Activated CD4-positive, alpha-beta memory T cell treated with anti-CD3 and anti-CD28 coated beads, Interleukin-2, amount 10 ng/mL, durations not matched to agents 7 days and 5 days (primary cell): ENCODE results near the gene TRPV5. TPM values are rescaled to one million over a fixed set of nuclear protein-coding genes. Genes with fewer than 3 reads are reported as not detected.

Experiments
- CTCF ChIA-PET: fragments of 350-600 bp; sonication (Branson Sonifier 250); formaldehyde crosslinking; loops from one replicate; lab custom pipeline; 2021; ENCODE audit warnings: antibody characterized with exemption, inconsistent platforms; lab: Charles Lee
- POLR2A ChIA-PET: fragments of 350-600 bp; sonication (Branson Sonifier 250); formaldehyde crosslinking; loops from one replicate; lab custom pipeline; 2021; ENCODE audit warnings: antibody characterized with exemption; lab: Charles Lee
- DNase-seq: peaks from one replicate; pipeline ENCODE4 v3.0.0-alpha.2; 2020
- H3K27ac Mint-ChIP-seq: one replicate; pipeline ENCODE4 v1.8.0; 2021; ENCODE audit warnings: mild to moderate bottlenecking, mixed read lengths
- H3K27me3 Mint-ChIP-seq: one replicate; pipeline ENCODE4 v1.8.0; 2021; ENCODE audit warnings: mixed read lengths
- H3K36me3 Mint-ChIP-seq: one replicate; pipeline ENCODE4 v1.8.0; 2021; ENCODE audit warnings: low read depth, mixed read lengths
- H3K4me1 Mint-ChIP-seq: one replicate; pipeline ENCODE4 v1.8.0; 2021; ENCODE audit warnings: mixed read lengths
- H3K4me3 Mint-ChIP-seq: one replicate; pipeline ENCODE4 v1.8.0; 2021; ENCODE audit warnings: mild to moderate bottlenecking, mixed read lengths
- H3K9me3 Mint-ChIP-seq: one replicate; pipeline ENCODE4 v1.8.0; 2021; ENCODE audit warnings: mixed read lengths
- total RNA-seq, 2 experiments: library from RNA; stranded (reverse); gene quantifications; one replicate each; pipeline ENCODE4 v1.2.3, GENCODE V29; 2021

TRPV5 gene
- total RNA-seq, 2 experiments from 2014 or later, result not detected

- ChIA-PET CTCF (no interaction called here), POLR2A (no interaction called here)
- Mint-ChIP-seq H3K36me3 (no peaks in the 10 kb centered on the region), H3K9me3 (no peaks in the 10 kb centered on the region), H3K27me3 (peaks cover 8% of the 10 kb centered on the region), H3K27ac (no peak overlapping the region), H3K4me3 (no peak overlapping the region), H3K4me1 (no peaks in the 10 kb centered on the region)
- DNase-seq, result no peak
Observed at GRCh38 chr7:142933092-142933475, 462 bp downstream of the TRPV5 start.

GRCh38 chr7:142932386-142933091 lies 1.0 kb downstream of the TRPV5 start:
- Mint-ChIP-seq H3K27me3 (peaks cover 6% of the 10 kb centered on the region), H3K9me3 (no peaks in the 10 kb centered on the region), H3K27ac (no peak overlapping the region), H3K4me3 (no peak overlapping the region), H3K4me1 (no peaks in the 10 kb centered on the region), H3K36me3 (no peaks in the 10 kb centered on the region)
- ChIA-PET CTCF (no interaction called here), POLR2A (no interaction called here)
- no peak for DNase-seq

- ChIA-PET POLR2A (no interaction called here), CTCF (no interaction called here)
- Mint-ChIP-seq H3K36me3 (no peaks in the 10 kb centered on the region), H3K9me3 (no peaks in the 10 kb centered on the region), H3K4me1 (no peaks in the 10 kb centered on the region), H3K27me3 (peaks cover 9% of the 10 kb centered on the region), H3K27ac (no peak overlapping the region), H3K4me3 (no peak overlapping the region)
- no peak for DNase-seq
Observed at GRCh38 chr7:142930126-142930730, 3.3 kb downstream of the TRPV5 start.

DNA sequence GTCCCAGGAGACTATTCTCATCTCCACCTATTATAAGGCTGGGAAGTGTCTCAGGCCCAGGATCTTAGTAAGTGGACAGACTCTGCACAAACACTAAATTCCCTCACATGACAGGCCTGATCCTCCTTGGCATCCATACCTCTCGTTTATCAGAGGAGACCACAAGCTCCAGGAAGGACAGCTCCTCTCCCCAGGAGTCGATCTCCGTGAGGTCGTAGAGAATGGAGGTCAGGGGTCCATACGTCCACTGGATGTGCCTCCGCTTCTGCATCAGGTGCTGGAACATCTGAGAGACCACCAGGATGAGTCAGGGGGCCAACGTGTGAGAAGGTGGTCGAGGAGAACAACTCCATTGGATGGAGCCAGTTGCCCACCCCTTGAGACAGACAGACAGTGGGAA lies 5.6 kb downstream of the TRPV5 start:
- Mint-ChIP-seq H3K4me3 (no peak overlapping the region), H3K36me3 (no peaks in the 10 kb centered on the region), H3K9me3 (no peaks in the 10 kb centered on the region), H3K27me3 (peaks cover 10% of the 10 kb centered on the region), H3K27ac (no peak overlapping the region), H3K4me1 (no peaks in the 10 kb centered on the region)
- ChIA-PET CTCF (no interaction called here), POLR2A (no interaction called here)
- no peak for DNase-seq

DNA sequence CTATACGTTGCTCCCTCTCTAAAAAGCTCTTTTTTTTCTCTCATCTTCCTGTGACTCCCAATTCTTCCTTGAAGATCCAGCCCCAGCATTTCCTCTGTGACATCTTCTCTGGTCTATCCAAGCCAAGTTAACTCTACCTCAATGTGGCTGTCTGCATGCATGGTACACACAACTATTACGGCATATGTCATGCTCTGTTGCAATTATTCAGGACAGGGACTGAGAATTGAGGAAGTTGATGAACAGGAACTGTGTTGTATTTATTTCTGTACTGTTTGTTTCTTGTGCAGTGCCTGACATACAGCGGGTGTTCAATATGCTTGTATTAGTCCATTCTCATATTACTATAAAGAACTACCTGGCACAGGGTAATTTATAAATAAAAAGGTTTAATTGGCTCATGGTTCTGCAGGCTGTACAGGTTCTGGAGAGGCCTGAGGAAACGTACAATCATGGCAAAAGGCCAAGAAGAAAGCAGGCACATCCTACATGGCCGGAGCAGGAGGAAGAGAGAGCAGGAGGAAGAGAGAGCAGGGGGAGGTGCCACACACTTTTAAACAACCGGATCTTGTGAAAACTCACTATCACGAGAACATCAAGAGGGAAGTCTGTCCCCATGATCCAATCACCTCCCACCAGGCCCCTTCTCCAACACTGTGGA lies 6.3 kb downstream of the TRPV5 start:
- DNase-seq, result no peak
- Mint-ChIP-seq H3K4me1 (no peaks in the 10 kb centered on the region), H3K9me3 (no peaks in the 10 kb centered on the region), H3K27ac (no peak overlapping the region), H3K36me3 (no peaks in the 10 kb centered on the region), H3K27me3 (peaks cover 8% of the 10 kb centered on the region), H3K4me3 (no peak overlapping the region)
- ChIA-PET POLR2A (no interaction called here), CTCF (no interaction called here)

- Mint-ChIP-seq H3K9me3 (no peaks in the 10 kb centered on the region), H3K27ac (no peak overlapping the region), H3K4me3 (no peak overlapping the region), H3K27me3 (peaks cover 10% of the 10 kb centered on the region), H3K36me3 (no peaks in the 10 kb centered on the region), H3K4me1 (no peaks in the 10 kb centered on the region)
- no peak for DNase-seq
- POLR2A ChIA-PET, result no interaction called here
- CTCF ChIA-PET, result interaction anchor here (1.4 kb wide), 1 partner anchor 290 kb away, joined by 3 read pairs; no protein-coding TSS in a partner anchor
Observed at GRCh38 chr7:142925413-142925812, 8.1 kb downstream of the TRPV5 start.

DNA sequence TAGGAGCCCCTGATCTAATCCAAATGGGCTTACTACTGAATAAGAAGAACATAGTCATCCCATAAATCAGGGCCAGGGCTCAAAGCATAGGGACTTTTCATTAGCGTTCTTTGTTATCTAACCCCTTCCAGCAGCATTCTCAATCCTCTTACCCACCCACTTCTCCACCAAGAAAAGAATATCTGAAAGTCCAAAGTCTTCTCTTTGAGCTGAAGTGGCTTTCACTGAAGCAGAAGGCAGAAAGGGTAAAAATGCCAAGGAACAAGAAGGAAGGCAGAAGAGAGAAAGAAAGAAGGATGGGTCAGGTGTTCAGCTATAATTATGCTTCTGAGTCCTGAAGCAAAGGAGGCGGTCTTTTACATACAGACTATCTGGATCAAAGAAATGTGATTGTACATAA lies 10.2 kb downstream of the TRPV5 start:
- no peaks in the 10 kb centered on the region for H3K36me3 Mint-ChIP-seq
- no peak overlapping the region for H3K4me3 Mint-ChIP-seq
- no peaks in the 10 kb centered on the region for H3K9me3 Mint-ChIP-seq
- no peak overlapping the region for H3K27ac Mint-ChIP-seq
- DNase-seq, result no peak
- CTCF ChIA-PET, result no interaction called here
- POLR2A ChIA-PET, result no interaction called here
- H3K4me1 Mint-ChIP-seq, result no peaks in the 10 kb centered on the region
- peaks cover 10% of the 10 kb centered on the region for H3K27me3 Mint-ChIP-seq

DNA sequence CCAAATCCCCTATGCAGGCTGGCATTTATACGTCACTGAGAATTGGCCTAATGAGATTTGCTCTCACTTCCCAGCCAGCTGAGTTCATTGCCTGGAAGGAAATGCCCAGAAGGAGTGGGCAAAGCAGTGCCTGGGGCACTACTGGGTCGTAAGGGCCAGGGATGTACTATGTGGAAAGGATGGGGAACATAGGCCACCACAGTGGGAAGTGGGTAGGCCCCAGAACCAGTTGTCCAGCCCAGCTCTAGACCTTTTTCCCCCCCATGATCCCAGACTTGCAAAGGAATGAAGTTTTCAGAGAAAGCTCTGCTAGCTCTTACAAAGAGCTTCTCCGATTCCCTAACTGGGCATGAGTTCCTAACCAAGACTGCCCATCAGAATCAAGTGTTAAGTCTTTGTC lies 13.9 kb downstream of the TRPV5 start:
- DNase-seq, result no peak
- no peaks in the 10 kb centered on the region for H3K9me3 Mint-ChIP-seq
- no peaks in the 10 kb centered on the region for H3K36me3 Mint-ChIP-seq
- peaks cover 11% of the 10 kb centered on the region for H3K27me3 Mint-ChIP-seq
- no peak overlapping the region for H3K27ac Mint-ChIP-seq
- ChIA-PET POLR2A (no interaction called here), CTCF (no interaction called here)
- no peaks in the 10 kb centered on the region for H3K4me1 Mint-ChIP-seq
- no peak overlapping the region for H3K4me3 Mint-ChIP-seq

DNA sequence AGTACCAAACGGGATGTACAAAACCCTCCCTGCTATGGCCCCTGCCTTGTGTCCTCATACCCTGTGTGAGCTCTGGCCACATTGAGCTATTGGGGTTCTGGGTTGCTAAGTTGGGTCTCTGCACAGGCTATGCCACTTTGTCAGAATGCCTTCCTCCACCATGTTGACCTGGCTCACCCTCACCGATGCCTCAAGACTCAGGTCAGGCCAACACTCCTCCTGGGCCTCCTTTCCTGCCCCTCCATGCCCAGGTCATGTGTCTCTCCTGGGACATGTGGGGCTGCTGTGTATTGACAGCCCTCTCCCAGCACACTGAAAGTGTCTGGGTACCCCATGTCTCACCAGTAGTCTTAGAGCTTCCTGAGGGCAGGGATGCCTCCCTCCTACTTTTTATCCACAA lies 14.6 kb downstream of the TRPV5 start:
- Mint-ChIP-seq H3K9me3 (no peaks in the 10 kb centered on the region), H3K36me3 (no peaks in the 10 kb centered on the region), H3K27ac (no peak overlapping the region), H3K4me3 (no peak overlapping the region), H3K4me1 (no peaks in the 10 kb centered on the region), H3K27me3 (peaks cover 17% of the 10 kb centered on the region)
- ChIA-PET CTCF (no interaction called here), POLR2A (no interaction called here)
- DNase-seq, result no peak

DNA sequence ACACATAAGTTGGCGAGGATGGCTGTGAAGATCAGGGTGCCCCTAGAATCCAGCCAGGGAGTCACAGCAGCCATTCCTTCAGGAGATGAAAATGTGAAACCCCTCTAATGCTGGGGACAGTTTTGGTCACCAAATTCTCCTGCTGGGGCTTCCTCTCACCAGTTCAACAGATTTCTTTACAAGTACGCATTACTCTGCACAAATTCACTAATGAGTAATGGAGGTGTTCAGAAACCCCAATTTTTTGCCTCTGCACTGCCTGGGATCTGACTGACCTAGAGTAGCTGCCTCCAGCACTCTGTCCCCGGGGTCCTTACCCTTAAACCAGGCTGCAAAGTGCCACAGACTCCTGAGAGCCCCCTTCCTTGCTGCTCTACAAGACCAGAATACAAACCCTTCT lies 16.1 kb downstream of the TRPV5 start:
- H3K4me3 Mint-ChIP-seq, result no peak overlapping the region
- no peak for DNase-seq
- POLR2A ChIA-PET, result no interaction called here
- H3K27me3 Mint-ChIP-seq, result peaks cover 15% of the 10 kb centered on the region
- CTCF ChIA-PET, result no interaction called here
- H3K36me3 Mint-ChIP-seq, result no peaks in the 10 kb centered on the region
- H3K4me1 Mint-ChIP-seq, result no peaks in the 10 kb centered on the region
- H3K27ac Mint-ChIP-seq, result no peak overlapping the region
- no peaks in the 10 kb centered on the region for H3K9me3 Mint-ChIP-seq

DNA sequence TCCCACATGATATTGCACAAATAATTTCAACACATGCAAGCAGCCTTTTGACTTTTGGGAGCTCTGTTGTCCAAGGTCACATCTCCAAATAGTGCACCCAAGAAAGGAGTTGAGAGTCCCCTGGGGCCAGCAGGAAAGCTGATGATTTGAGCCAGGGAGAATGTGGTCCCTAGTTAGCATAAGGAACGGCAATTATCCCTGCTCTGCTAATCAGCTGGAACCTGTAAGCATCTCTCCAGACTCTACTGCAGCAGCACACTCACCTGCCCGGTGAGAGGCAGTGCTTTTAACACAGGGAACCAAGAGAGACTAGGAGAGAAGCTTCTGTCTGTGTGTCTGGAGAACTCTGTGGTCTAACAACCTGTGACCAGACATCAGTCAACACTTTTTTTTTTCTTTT lies 17.0 kb downstream of the TRPV5 start:
- CTCF ChIA-PET, result no interaction called here

DNA sequence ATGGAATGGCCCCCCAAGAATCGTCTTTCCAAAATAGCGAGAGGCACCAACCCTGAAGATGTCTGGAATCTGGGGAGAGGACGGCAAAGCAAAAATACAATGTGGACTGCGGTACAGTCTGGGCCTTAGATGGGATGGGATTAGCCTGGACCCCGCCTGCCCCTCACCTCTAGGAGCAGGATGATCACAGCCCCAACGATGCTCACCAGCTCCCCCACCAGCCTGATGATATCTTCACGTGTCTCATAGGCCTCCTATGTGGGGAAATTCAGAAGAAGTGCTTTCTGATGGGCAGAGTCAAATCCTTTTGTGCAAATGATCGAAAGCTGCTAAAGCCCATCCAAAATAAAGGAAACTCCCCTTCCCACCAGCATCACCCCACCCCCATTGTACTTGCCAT lies 18.2 kb downstream of the TRPV5 start:
- DNase-seq, result no peak
- ChIA-PET CTCF (no interaction called here), POLR2A (no interaction called here)
- no peaks in the 10 kb centered on the region for H3K9me3 Mint-ChIP-seq
- H3K4me1 Mint-ChIP-seq, result no peaks in the 10 kb centered on the region
- H3K27me3 Mint-ChIP-seq, result peaks cover 23% of the 10 kb centered on the region
- H3K36me3 Mint-ChIP-seq, result no peaks in the 10 kb centered on the region
- no peak overlapping the region for H3K4me3 Mint-ChIP-seq
- no peak overlapping the region for H3K27ac Mint-ChIP-seq

More for the DNA sequence above, 17.0 kb downstream of the TRPV5 start:
- no peaks in the 10 kb centered on the region for H3K4me1 Mint-ChIP-seq
- H3K27ac Mint-ChIP-seq, result no peak overlapping the region
- peaks cover 22% of the 10 kb centered on the region for H3K27me3 Mint-ChIP-seq
- no peaks in the 10 kb centered on the region for H3K36me3 Mint-ChIP-seq
- no peak overlapping the region for H3K4me3 Mint-ChIP-seq
- no peak for DNase-seq
- POLR2A ChIA-PET, result no interaction called here
- H3K9me3 Mint-ChIP-seq, result no peaks in the 10 kb centered on the region

DNA sequence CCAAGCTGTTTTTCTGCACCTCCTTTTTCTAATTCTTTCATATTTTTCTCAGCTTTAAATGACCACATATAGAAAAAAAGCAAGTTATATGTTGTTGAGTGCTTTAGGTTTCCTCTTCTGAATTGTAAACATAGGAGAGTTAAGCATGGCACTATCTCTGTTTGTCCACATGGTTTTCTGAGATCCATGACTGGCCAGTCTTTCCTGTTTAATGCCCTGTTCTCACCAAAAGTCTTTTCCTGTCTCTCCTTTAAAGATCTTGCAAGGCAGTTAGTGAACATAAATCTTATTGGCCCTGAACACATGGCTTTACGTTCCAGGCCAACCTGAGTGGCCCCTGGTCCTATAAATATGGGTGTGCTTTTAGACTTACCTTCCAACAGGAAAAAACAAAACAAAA lies 19.4 kb downstream of the TRPV5 start:
- Mint-ChIP-seq H3K27me3 (peaks cover 26% of the 10 kb centered on the region), H3K36me3 (no peaks in the 10 kb centered on the region), H3K4me3 (no peak overlapping the region), H3K9me3 (no peaks in the 10 kb centered on the region), H3K4me1 (no peaks in the 10 kb centered on the region), H3K27ac (no peak overlapping the region)
- POLR2A ChIA-PET, result no interaction called here
- DNase-seq, result no peak
- CTCF ChIA-PET, result no interaction called here

- POLR2A ChIA-PET, result no interaction called here
- CTCF ChIA-PET, result no interaction called here
Observed at GRCh38 chr7:142913566-142913965, 20.0 kb downstream of the TRPV5 start.

More at GRCh38 chr7:142913566-142913965, 20.0 kb downstream of the TRPV5 start:
- Mint-ChIP-seq H3K9me3 (no peaks in the 10 kb centered on the region), H3K4me1 (no peaks in the 10 kb centered on the region), H3K27ac (no peak overlapping the region), H3K4me3 (no peak overlapping the region), H3K27me3 (peaks cover 31% of the 10 kb centered on the region), H3K36me3 (no peaks in the 10 kb centered on the region)
- no peak for DNase-seq
